ENCODE results near the gene RTN4RL2. TPM values are rescaled to one million over a fixed set of nuclear protein-coding genes. Genes with fewer than 3 reads are reported as not detected.

Gene RTN4RL2
- total and polyA plus RNA-seq, 9 of the 15 experiments (the other 6 are each of a cell fraction or from before 2014, with no cell fraction given): 0.06 to 1.9 (median 0.34) TPM; not detected in 4

- TF ChIP-seq, protein P1, sequence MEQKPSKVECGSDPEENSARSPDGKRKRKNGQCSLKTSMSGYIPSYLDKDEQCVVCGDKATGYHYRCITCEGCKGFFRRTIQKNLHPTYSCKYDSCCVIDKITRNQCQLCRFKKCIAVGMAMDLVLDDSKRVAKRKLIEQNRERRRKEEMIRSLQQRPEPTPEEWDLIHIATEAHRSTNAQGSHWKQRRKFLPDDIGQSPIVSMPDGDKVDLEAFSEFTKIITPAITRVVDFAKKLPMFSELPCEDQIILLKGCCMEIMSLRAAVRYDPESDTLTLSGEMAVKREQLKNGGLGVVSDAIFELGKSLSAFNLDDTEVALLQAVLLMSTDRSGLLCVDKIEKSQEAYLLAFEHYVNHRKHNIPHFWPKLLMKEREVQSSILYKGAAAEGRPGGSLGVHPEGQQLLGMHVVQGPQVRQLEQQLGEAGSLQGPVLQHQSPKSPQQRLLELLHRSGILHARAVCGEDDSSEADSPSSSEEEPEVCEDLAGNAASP (IDR thresholded peaks at IDR 0.05): no peak
- TF ChIP-seq ZBTB7A (IDR thresholded peaks at IDR 0.05; ENCODE audit: borderline replicate concordance, control insufficient read depth, low read depth, low read length) (peak; percentile 39; the same call in 1 of the 2 replicates), POLR2G (IDR thresholded peaks at IDR 0.05; ENCODE audit: low read depth, low read length) (peak; percentile 22; the same call in 1 of the 2 replicates), EP300 (IDR thresholded peaks at IDR 0.05; ENCODE audit: low read length) (no peak), PKNOX1 (IDR thresholded peaks at IDR 0.05) (no peak), ZBED1 (IDR thresholded peaks at IDR 0.05) (no peak), SMAD4 (CRISPR knock-in tag; conservative IDR thresholded peaks at IDR 0.05) (no peak), ZNF239 (CRISPR knock-in tag; IDR thresholded peaks at IDR 0.05) (no peak), PURB (CRISPR knock-in tag; IDR thresholded peaks at IDR 0.05; ENCODE audit: low read depth) (no peak), NBN (IDR thresholded peaks at IDR 0.05; ENCODE audit: low read depth) (no peak), ZNF449 (CRISPR knock-in tag; IDR thresholded peaks at IDR 0.05) (no peak), FOXM1 (IDR thresholded peaks at IDR 0.05; ENCODE audit: low read depth) (no peak), FOXM1 (CRISPR knock-in tag; IDR thresholded peaks at IDR 0.05; ENCODE audit: low read depth) (no peak), TARDBP (IDR thresholded peaks at IDR 0.05) (no peak), RBM22 (IDR thresholded peaks at IDR 0.05; ENCODE audit: low read depth, low read length, poor library complexity, severe bottlenecking) (no peak), CXXC5 (CRISPR knock-in tag; IDR thresholded peaks at IDR 0.05) (no peak), KHSRP (IDR thresholded peaks at IDR 0.05) (no peak), BRF2 (IDR thresholded peaks at IDR 0.05; ENCODE audit: borderline replicate concordance, insufficient read depth, insufficient read length) (no peak), ZNF699 (CRISPR knock-in tag; IDR thresholded peaks at IDR 0.05; ENCODE audit: insufficient replicate concordance) (no peak), MTA1 (IDR thresholded peaks at IDR 0.05; ENCODE audit: borderline replicate concordance) (no peak), TFAM (CRISPR knock-in tag; conservative IDR thresholded peaks at IDR 0.05) (no peak)
- TF ChIP-seq, protein P2, sequence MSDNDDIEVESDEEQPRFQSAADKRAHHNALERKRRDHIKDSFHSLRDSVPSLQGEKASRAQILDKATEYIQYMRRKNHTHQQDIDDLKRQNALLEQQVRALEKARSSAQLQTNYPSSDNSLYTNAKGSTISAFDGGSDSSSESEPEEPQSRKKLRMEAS (CRISPR knock-in tag; IDR thresholded peaks at IDR 0.05): peak; percentile 52
- TF ChIP-seq, protein P3, sequence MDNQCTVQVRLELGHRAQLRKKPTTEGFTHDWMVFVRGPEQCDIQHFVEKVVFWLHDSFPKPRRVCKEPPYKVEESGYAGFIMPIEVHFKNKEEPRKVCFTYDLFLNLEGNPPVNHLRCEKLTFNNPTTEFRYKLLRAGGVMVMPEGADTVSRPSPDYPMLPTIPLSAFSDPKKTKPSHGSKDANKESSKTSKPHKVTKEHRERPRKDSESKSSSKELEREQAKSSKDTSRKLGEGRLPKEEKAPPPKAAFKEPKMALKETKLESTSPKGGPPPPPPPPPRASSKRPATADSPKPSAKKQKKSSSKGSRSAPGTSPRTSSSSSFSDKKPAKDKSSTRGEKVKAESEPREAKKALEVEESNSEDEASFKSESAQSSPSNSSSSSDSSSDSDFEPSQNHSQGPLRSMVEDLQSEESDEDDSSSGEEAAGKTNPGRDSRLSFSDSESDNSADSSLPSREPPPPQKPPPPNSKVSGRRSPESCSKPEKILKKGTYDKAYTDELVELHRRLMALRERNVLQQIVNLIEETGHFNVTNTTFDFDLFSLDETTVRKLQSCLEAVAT (IDR thresholded peaks at IDR 0.05): no peak
Measured at GRCh38 chr11:57459164-57460021, 935 bp upstream of the RTN4RL2 start (continued).
